Ovary (tissue), 9 donors: Measurements from ENCODE around the gene SLC3A2. TPM values are rescaled to one million over a fixed set of nuclear protein-coding genes. Genes with fewer than 3 reads are reported as not detected.

ENCODE experiments used
- DNase-seq, 5 donors: peaks; one replicate each; pipeline ENCODE4 v3.0.0-alpha.2; 2019 to 2020
- H3K27ac ChIP-seq, 2 donors: fragments of 200-600 bp; one replicate each; pipeline versions ENCODE4 v1.5.1 to v1.8.0; 2019 to 2022
- H3K27me3 ChIP-seq: fragments of 200-600 bp; one replicate; pipeline ENCODE4 v1.8.0; 2022
- H3K36me3 ChIP-seq: fragments of 200-600 bp; sonication (generic); one replicate; pipeline ENCODE4 v1.5.1; 2019
- H3K4me1 ChIP-seq: one replicate; pipeline ENCODE4 v1.8.1; 2013; ENCODE audit warnings: mild to moderate bottlenecking, moderate library complexity; ENCODE audit not compliant: insufficient read depth
- H3K4me3 ChIP-seq: fragments of 200-600 bp; sonication (generic); one replicate; pipeline ENCODE4 v1.5.1; 2017
- H3K9me3 ChIP-seq, 2 donors: fragments of 200-600 bp in 1 of 2; sonication (generic) in 1 of 2; one replicate each; pipeline versions ENCODE4 v1.5.1 to v1.8.1; 2013 to 2019; ENCODE audit warnings: mild to moderate bottlenecking in 1 of 2, moderate library complexity in 1 of 2
- CTCF ChIP-seq, 3 donors: fragments of 450-650 bp in 2 of 3; fragments of 200-600 bp in 1 of 3; IDR thresholded peaks; one replicate each; pipeline versions ENCODE4 v1.5.1 to v1.8.0; 2016 to 2022; ENCODE audit warnings: antibody characterized with exemption in 3 of 3, mild to moderate bottlenecking in 1 of 3
- EP300 ChIP-seq: sonication (generic); formaldehyde crosslinking; IDR thresholded peaks from one replicate; pipeline ENCODE4 v1.6.1; 2017; ENCODE audit warnings: antibody characterized with exemption
- POLR2A ChIP-seq: fragments of 450-650 bp; IDR thresholded peaks from one replicate; pipeline ENCODE4 v1.6.1; 2017; ENCODE audit warnings: antibody characterized with exemption, mild to moderate bottlenecking, moderate library complexity
- WGBS, 3 donors: extraction: QIAGEN DNeasy Blood & Tissue Kit in 1 of 3; methylation state at CpG; one replicate each; pipeline versions ENCODE4 v1.1.5 to v1.1.7; 2013 to 2017; 5-methylcytosine and 5-hydroxymethylcytosine counted together
- intact Hi-C, 4 donors: fragments of 100-400 bp; cut with DNase I; formaldehyde crosslinking; loops; one replicate each; pipeline versions ENCODE4 v1.11.0 to v1.15.1; 2022 to 2023
- polyA plus RNA-seq, 2 donors: library from polyadenylated mRNA; stranded (reverse); fragments of 200-250 nt in 1 of 2; fragments of 350-450 nt in 1 of 2; fragmentation: Illumina TruSeq in 1 of 2; extraction: RNeasy Lipid Tissue Mini Kit (QIAGEN cat#74804) in 1 of 2; gene quantifications; one replicate each; pipeline ENCODE4 v1.2.3, GENCODE V29; 2013 to 2014
- total RNA-seq, 7 donors: library from RNA; depleted of rRNA in 2 of 7; stranded (reverse); fragments of >200 nt in 2 of 7; fragmentation: NEBNext Ultra II Directional in 3 of 7; extraction: Animal tissue kit (Norgen Biotek cat#: 25700) in 3 of 7; gene quantifications; one replicate each; pipeline versions ENCODE4 v1.1.0 to v1.2.4, GENCODE V29; 2016 to 2023
- donor health status: DM: no; HTN: no; CAD: no; lungs with moderate emphysema.
- donor health status: DM: no; HTN: no; CAD: no.
- donor health status: Bipolar disorder and iron deficiency.
- donor health status: DM: yes; HTN: yes; CAD: no.
- donor health status: DM: no; HTN: no; CAD: no.
- donor health status: DM: yes; HTN: yes; CAD: no.

SLC3A2 gene
- total and polyA plus RNA-seq, 9 donors = 69.0 to 430 (median 97.7) TPM

- intact Hi-C loops = loop anchor here in 1 of 4 donors (10.0 kb wide), 1 partner anchor 457 kb away; no protein-coding TSS in a partner anchor
- DNase-seq = no peak
- no peaks in the 10 kb centered on the region for H3K36me3 ChIP-seq
- WGBS, 3 donors = 28 to 61% (median 32%) methylated on average over 3 of the region's 3 CpGs
- TF ChIP-seq POLR2A = no peak
- no peak for TF ChIP-seq CTCF (IDR thresholded peaks at IDR 0.05)
- no peak for TF ChIP-seq EP300
- H3K9me3 ChIP-seq = no peaks in the 10 kb centered on the region
- peaks cover 6% of the 10 kb centered on the region for H3K4me1 ChIP-seq
- no peaks in the 10 kb centered on the region for H3K27me3 ChIP-seq
- H3K4me3 ChIP-seq = no peak overlapping the region
- no peak overlapping the region for H3K27ac ChIP-seq
Measured at GRCh38 chr11:62851807-62852522, 28.7 kb upstream of the SLC3A2 start.

- TF ChIP-seq POLR2A = no peak
- TF ChIP-seq CTCF (IDR thresholded peaks at IDR 0.05) = no peak
- TF ChIP-seq EP300 = no peak
- Histone ChIP-seq H3K4me1 (peaks cover 6% of the 10 kb centered on the region), H3K27me3 (no peaks in the 10 kb centered on the region), H3K9me3 (no peaks in the 10 kb centered on the region), H3K36me3 (no peaks in the 10 kb centered on the region), H3K27ac (no peak overlapping the region), H3K4me3 (no peak overlapping the region)
- intact Hi-C loops = loop anchor here in 1 of 4 donors (10.0 kb wide), 1 partner anchor 458 kb away; no protein-coding TSS in a partner anchor
- no peak for DNase-seq
Measured at GRCh38 chr11:62852523-62853188, 28.0 kb upstream of the SLC3A2 start.

GRCh38 chr11:62853279-62853965, 27.3 kb upstream of the SLC3A2 start:
- 43 to 55% (median 48%) methylated on average over 7 of the region's 7 CpGs for WGBS, 3 donors
- intact Hi-C loops = loop anchor here in 1 of 4 donors (10.0 kb wide), 1 partner anchor 459 kb away; no protein-coding TSS in a partner anchor
- no peak for TF ChIP-seq POLR2A
- Histone ChIP-seq H3K4me1 (peaks cover 6% of the 10 kb centered on the region), H3K9me3 (no peaks in the 10 kb centered on the region), H3K27me3 (no peaks in the 10 kb centered on the region), H3K4me3 (no peak overlapping the region), H3K36me3 (no peaks in the 10 kb centered on the region), H3K27ac (no peak overlapping the region)
- no peak for DNase-seq

- no peak for DNase-seq
- Histone ChIP-seq H3K27me3 (no peaks in the 10 kb centered on the region), H3K4me3 (peak overlapping the region; percentile 94), H3K4me1 (peaks cover 6% of the 10 kb centered on the region), H3K36me3 (no peaks in the 10 kb centered on the region), H3K9me3 (no peaks in the 10 kb centered on the region), H3K27ac (no peak overlapping the region)
- intact Hi-C loops = loop anchor here in 1 of 4 donors (10.0 kb wide), 1 partner anchor 459 kb away; no protein-coding TSS in a partner anchor
- WGBS, 3 donors = 8 to 10% (median 8%) methylated on average over 8 of the region's 8 CpGs
- TF ChIP-seq EP300 (no peak), POLR2A (no peak), CTCF (IDR thresholded peaks at IDR 0.05) (no peak)
Measured at GRCh38 chr11:62854013-62854824, 26.5 kb upstream of the SLC3A2 start.
